ENCODE results near the gene INPP5E.
A peak's percentile ranks its signal among the peaks of the same experiment; 100 is the strongest.
"Not testable (repeated sequence)": the region's sequence is repeated elsewhere in the genome, so short reads cannot be mapped to it uniquely, and the experiment has no call there.

Gene INPP5E

GRCh38 chr9:136429683-136430491 lies 9.8 kb downstream of the INPP5E start:
- Mint-ChIP-seq H3K4me1 (peaks cover 7% of the 10 kb centered on the region), H3K9me3 (no peaks in the 10 kb centered on the region), H3K36me3 (peaks cover 40% of the 10 kb centered on the region), H3K4me3 (no peak overlapping the region), H3K27ac (peak overlapping the region; percentile 64)
- no peak for ATAC-seq
- no peak for DNase-seq (ENCODE audit: low spot score in 2 of 2)

GRCh38 chr9:136429075-136429628 lies 10.5 kb downstream of the INPP5E start:
- Mint-ChIP-seq H3K36me3 (peaks cover 44% of the 10 kb centered on the region), H3K4me3 (no peak overlapping the region), H3K4me1 (peaks cover 7% of the 10 kb centered on the region), H3K9me3 (no peaks in the 10 kb centered on the region), H3K27ac (no peak overlapping the region)
- DNase-seq (ENCODE audit: low spot score in 2 of 2), result no peak
- ATAC-seq, result no peak

DNA sequence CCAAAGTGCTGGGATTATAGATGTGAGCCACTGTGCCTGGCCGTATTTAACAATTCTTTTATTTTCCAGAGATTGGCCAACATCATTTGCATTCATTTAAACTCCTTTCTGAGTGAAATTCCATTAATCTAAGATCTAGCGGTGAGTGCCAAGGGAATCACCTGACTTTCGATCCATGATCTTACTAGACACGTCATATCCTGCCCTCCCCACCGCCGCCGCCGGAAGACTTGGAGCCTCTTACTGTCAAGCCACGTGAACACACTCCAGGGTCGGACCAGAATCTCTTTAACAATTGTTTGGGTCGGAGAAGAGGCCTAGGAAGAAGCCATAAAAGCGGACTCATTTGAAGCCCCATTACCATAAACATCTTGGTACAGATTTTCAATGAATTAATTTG lies 12.9 kb downstream of the INPP5E start:
- no peak for DNase-seq (ENCODE audit: low spot score in 2 of 2)
- H3K4me1 Mint-ChIP-seq, result peaks cover 7% of the 10 kb centered on the region
- no peak for ATAC-seq
- no peak overlapping the region for H3K27ac Mint-ChIP-seq
- H3K4me3 Mint-ChIP-seq, result no peak overlapping the region
- peaks cover 68% of the 10 kb centered on the region for H3K36me3 Mint-ChIP-seq
- H3K9me3 Mint-ChIP-seq, result no peaks in the 10 kb centered on the region

DNA sequence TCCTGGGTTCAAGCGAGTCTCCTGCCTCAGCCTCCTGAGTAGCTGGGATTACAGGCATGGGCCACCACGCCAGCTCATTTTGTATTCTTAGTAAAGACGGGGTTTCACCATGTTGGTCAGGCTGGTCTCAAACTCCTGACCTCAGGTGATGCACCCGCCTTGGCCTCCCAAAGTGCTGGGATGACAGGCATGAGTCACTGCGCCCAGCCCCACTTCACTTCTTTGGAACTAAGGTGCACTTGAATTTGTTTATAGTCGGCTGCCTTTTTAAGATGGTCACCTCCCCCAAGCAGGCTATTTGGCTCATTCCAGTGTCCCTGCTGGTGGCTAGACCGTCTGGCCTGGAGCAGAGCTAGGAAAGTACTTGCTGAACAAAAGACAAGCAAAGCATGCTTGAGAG lies 14.3 kb downstream of the INPP5E start:
- not testable (repeated sequence) for ATAC-seq; DNase-seq (ENCODE audit: low spot score in 2 of 2); H3K4me3 Mint-ChIP-seq; H3K9me3 Mint-ChIP-seq; H3K4me1 Mint-ChIP-seq
- Mint-ChIP-seq H3K36me3 (peaks cover 79% of the 10 kb centered on the region), H3K27ac (peak overlapping the region; percentile 45)

DNA sequence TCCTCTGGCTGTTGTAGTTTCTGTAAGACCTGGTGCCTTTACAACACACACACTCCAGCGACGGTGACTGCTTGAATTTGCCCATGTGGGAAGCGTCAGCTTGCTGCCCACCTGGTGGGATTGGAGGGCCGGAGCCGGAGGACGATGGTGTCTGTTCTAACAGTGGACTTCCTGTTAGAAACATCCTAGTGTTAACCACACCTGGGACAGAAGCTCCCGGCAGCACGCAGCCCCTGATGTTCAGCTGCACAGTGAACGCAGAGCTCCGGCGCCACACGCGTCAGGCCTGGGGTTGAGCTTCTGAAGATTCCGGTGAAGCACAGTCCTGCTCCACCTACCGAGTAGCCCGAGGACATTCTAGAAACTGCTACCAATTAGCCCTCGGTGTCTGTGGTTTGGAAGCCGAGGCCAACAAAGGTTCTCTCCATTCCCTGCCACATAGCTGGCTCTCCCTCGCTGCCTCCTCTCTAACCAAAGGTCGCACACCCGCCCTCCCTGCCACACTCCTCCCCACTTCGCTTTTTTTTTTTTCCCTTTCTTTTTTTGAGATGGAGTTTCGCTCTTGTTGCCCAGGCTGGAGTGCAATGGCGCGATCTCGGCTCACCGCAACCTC lies 14.8 kb downstream of the INPP5E start:
- DNase-seq (ENCODE audit: low spot score in 2 of 2), result no peak
- Mint-ChIP-seq H3K4me3 (no peak overlapping the region), H3K36me3 (peaks cover 79% of the 10 kb centered on the region), H3K9me3 (no peaks in the 10 kb centered on the region), H3K4me1 (peaks cover 7% of the 10 kb centered on the region), H3K27ac (peak overlapping the region; percentile 45)
- ATAC-seq, result no peak

DNA sequence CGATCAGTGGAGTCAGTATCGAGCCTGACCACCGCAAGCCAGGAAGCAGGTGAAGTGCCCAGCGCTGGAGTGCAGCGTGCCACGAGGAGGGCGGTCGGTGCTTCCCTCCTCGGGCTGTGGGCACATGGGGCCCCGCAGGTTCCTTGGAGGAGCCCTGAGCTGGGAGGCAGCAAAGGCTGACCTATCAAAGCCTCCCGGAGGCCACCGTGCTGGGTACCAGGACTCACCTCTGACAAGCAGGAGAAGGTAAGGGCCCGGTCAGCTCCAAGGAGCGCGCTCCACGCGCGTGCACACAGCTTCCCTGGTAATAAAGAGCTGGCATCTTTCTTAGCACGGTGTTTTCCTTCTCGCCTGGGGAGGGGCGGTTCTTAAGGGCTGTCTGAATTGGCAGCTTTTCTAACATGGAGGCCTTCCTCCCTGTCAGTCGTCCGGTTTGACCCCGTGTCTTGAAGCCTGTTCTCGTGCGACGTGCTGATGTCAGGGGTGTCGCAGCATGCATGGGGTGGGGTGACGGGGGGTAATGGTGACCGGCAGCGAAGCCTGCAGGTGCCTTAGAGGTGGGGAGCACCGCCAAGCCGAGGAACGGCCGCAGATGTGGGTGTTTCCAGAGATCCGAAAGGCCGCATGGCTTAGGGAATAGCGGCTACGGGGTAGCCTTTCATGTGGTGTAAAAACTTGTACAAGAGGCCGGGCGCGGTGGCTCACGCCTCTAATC lies 16.1 kb downstream of the INPP5E start:
- Mint-ChIP-seq H3K27ac (no peak overlapping the region), H3K36me3 (peaks cover 83% of the 10 kb centered on the region)

GRCh38 chr9:136422876-136423275 lies 16.8 kb downstream of the INPP5E start:
- Mint-ChIP-seq H3K27ac (no peak overlapping the region), H3K4me3 (no peak overlapping the region), H3K4me1 (peaks cover 7% of the 10 kb centered on the region), H3K9me3 (no peaks in the 10 kb centered on the region), H3K36me3 (peaks cover 89% of the 10 kb centered on the region)
- DNase-seq (ENCODE audit: low spot score in 2 of 2), result no peak
- no peak for ATAC-seq

More for the DNA sequence above, 16.1 kb downstream of the INPP5E start:
- Mint-ChIP-seq H3K4me3 (no peak overlapping the region), H3K4me1 (peaks cover 7% of the 10 kb centered on the region), H3K9me3 (no peaks in the 10 kb centered on the region)
- ATAC-seq (no peak), DNase-seq (ENCODE audit: low spot score in 2 of 2) (no peak)

DNA sequence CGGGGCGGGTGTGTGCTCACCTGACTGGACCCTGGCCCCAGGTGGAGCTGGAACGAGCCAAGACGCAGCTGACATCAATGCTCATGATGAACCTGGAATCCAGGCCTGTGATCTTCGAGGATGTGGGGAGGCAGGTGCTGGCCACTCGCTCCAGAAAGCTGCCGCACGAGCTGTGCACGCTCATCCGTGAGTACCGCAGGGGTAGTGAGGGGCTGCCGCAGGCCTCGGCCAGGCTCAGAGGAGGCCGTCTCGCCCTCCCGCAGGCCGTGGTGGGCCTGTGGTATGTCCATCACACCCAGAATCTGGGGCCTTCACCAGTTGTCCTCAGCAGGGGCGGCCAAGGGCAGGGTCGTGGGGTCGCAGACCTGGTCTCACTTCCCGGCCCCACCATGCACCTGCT lies 17.9 kb downstream of the INPP5E start:
- H3K9me3 Mint-ChIP-seq, result no peaks in the 10 kb centered on the region
- peaks cover 95% of the 10 kb centered on the region for H3K36me3 Mint-ChIP-seq
- ATAC-seq (no peak), DNase-seq (ENCODE audit: low spot score in 2 of 2) (no peak)
- no peak overlapping the region for H3K27ac Mint-ChIP-seq
- H3K4me3 Mint-ChIP-seq, result no peak overlapping the region
- H3K4me1 Mint-ChIP-seq, result peaks cover 7% of the 10 kb centered on the region

GRCh38 chr9:136419092-136419420 lies 20.6 kb downstream of the INPP5E start:
- no peak for DNase-seq (ENCODE audit: low spot score in 2 of 2)
- Mint-ChIP-seq H3K4me1 (no peaks in the 10 kb centered on the region), H3K36me3 (peaks cover 99% of the 10 kb centered on the region), H3K9me3 (no peaks in the 10 kb centered on the region), H3K4me3 (no peak overlapping the region), H3K27ac (no peak overlapping the region)
- no peak for ATAC-seq

DNA sequence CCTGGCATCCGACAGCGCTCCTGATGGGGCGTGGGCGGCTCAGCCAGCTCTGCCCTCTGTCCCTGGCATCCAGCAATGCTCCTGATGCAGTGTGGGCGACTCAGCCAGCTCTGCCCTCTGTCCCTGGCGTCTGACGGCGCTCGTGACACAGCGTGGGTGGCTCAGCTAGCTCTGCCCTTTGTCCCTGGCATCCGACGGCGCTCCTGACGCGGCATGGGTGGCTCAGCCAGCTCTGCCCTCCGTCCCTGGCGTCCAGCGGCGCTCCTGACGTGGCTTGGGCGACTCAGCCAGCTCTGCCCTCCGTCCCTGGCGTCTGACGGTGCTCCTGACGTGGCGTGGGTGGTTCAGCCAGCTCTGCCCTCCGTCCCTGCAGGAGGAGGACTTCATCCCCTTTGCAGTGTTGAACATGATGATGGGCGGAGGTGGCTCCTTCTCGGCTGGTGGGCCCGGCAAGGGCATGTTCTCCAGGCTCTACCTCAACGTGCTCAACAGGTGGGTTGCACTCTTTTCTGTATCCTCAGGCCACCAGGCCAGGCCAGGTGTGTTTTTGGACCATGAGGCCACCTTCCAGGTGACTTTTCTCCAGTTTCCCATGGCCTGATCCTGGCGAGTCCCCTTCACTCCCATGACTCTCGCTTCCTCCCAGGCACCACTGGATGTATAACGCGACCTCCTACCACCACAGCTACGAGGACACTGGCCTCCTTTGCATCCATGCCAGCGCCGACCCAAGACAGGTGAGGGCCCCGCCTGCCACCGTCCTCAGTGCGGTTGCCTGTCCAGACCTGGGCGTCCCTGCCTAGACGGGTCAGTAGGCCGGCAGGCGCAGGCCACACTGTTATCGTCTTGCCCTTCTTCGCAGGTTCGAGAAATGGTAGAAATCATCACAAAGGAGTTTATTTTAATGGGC lies 21.2 kb downstream of the INPP5E start:
- Mint-ChIP-seq H3K9me3 (no peaks in the 10 kb centered on the region), H3K36me3 (peaks cover 99% of the 10 kb centered on the region), H3K4me1 (peaks cover 6% of the 10 kb centered on the region), H3K4me3 (no peak overlapping the region), H3K27ac (no peak overlapping the region)
- no peak for DNase-seq (ENCODE audit: low spot score in 2 of 2)
- no peak for ATAC-seq

DNA sequence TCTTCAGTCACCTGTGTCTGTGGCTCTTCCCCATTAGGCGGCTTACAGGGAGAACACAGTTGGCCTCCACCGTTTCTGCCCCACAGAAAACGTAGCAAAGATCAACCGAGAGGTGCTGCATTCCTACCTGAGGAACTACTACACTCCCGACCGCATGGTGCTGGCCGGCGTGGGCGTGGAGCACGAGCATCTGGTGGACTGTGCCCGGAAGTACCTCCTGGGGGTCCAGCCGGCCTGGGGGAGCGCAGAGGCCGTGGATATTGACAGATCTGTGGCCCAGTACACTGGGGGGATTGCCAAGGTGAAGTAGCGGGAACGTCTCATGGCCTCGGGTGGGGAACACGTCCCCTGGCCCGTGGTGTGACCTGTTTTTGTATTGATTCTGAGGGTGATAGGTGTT lies 22.7 kb downstream of the INPP5E start:
- no peak overlapping the region for H3K4me3 Mint-ChIP-seq
- peaks cover 14% of the 10 kb centered on the region for H3K4me1 Mint-ChIP-seq
- ATAC-seq (no peak), DNase-seq (ENCODE audit: low spot score in 2 of 2) (no peak)
- no peak overlapping the region for H3K27ac Mint-ChIP-seq
- H3K9me3 Mint-ChIP-seq, result no peaks in the 10 kb centered on the region
- peaks cover 99% of the 10 kb centered on the region for H3K36me3 Mint-ChIP-seq

- Mint-ChIP-seq H3K27ac (no peak overlapping the region), H3K4me1 (peaks cover 16% of the 10 kb centered on the region), H3K9me3 (no peaks in the 10 kb centered on the region), H3K4me3 (no peak overlapping the region), H3K36me3 (peaks cover 99% of the 10 kb centered on the region)
- DNase-seq (ENCODE audit: low spot score in 2 of 2), result no peak
- ATAC-seq, result no peak
Measured at GRCh38 chr9:136416427-136416826, 23.2 kb downstream of the INPP5E start.

GRCh38 chr9:136412962-136413361 lies 26.7 kb downstream of the INPP5E start:
- no peak overlapping the region for H3K27ac Mint-ChIP-seq
- no peak for ATAC-seq

DNA sequence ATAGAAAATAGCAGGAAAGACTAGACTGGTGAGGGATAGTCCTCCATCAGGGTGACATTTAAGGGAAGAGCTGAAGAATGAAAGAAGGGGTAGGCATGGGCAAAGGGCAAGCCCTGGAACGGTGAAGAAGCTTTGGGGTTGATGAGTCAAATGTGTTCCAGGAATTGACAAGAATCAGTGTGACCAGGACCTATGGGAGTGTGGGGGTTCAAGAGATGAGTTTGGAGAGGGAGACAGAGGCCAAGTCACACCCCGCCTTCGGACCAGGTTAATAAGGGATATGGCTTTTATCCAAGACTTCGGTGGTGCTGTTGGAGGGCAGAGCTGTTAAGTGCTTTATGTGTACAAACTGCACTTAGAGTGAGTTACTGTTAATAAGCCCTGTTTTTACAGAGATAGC lies 28.3 kb downstream of the INPP5E start:
- no peak for ATAC-seq
- Mint-ChIP-seq H3K4me1 (peaks cover 49% of the 10 kb centered on the region), H3K27ac (peak overlapping the region; percentile 94), H3K36me3 (peaks cover 99% of the 10 kb centered on the region), H3K4me3 (peak overlapping the region; percentile 85), H3K9me3 (no peaks in the 10 kb centered on the region)
- DNase-seq (ENCODE audit: low spot score in 2 of 2), result no peak

More at GRCh38 chr9:136412962-136413361, 26.7 kb downstream of the INPP5E start:
- Mint-ChIP-seq H3K9me3 (no peaks in the 10 kb centered on the region), H3K4me1 (peaks cover 44% of the 10 kb centered on the region), H3K4me3 (no peak overlapping the region), H3K36me3 (peaks cover 99% of the 10 kb centered on the region)
- DNase-seq (ENCODE audit: low spot score in 2 of 2), result no peak

Measured in stimulated activated effector memory CD8-positive, alpha-beta T cell treated with anti-CD3 and anti-CD28 coated beads, Interleukin-12 subunit alpha, Interleukin-12 subunit beta, amount 100 ng/mL, for 72 hours (primary cell).